Psoas muscle (tissue), 8 donors: Measurements from ENCODE around the gene TCF7L1. TPM values are rescaled to one million over a fixed set of nuclear protein-coding genes. Genes with fewer than 3 reads are reported as not detected.

Experiments
- ATAC-seq, 4 donors: fragments of 200-7000 bp; cut with Tn5 transposase; one replicate each; pipeline ENCODE4 v1.9.1; 2020; ENCODE audit warnings: moderate library complexity in 3 of 4, mild to moderate bottlenecking in 2 of 4
- DNase-seq, 2 donors: peaks; one replicate each; pipeline ENCODE4 v3.0.0-alpha.2; 2020
- H3K27ac ChIP-seq: fragments of 200-600 bp; one replicate; pipeline ENCODE4 v1.8.0; 2022
- H3K27me3 ChIP-seq, 3 donors: fragments of 200-600 bp in 1 of 3; one replicate each; pipeline versions ENCODE4 v1.6.1 to v1.8.0; 2013 to 2022; ENCODE audit warnings: low read length in 2 of 3, mild to moderate bottlenecking in 2 of 3, moderate library complexity in 1 of 3; ENCODE audit not compliant: insufficient read depth in 3 of 3
- H3K36me3 ChIP-seq, 2 donors: fragments of 200-600 bp in 1 of 2; one replicate each; pipeline versions ENCODE4 v1.6.1 to v1.8.0; 2013 to 2022; ENCODE audit warnings: low read depth in 1 of 2, mild to moderate bottlenecking in 1 of 2, moderate library complexity in 1 of 2; ENCODE audit not compliant: insufficient read depth in 1 of 2
- H3K4me1 ChIP-seq: fragments of 200-600 bp; one replicate; pipeline ENCODE4 v1.8.0; 2022
- H3K4me3 ChIP-seq: fragments of 200-600 bp; one replicate; pipeline ENCODE4 v1.8.0; 2022; ENCODE audit warnings: mild to moderate bottlenecking
- H3K9me3 ChIP-seq: fragments of 200-600 bp; one replicate; pipeline ENCODE4 v1.8.0; 2022
- WGBS, 3 donors: extraction: QIAGEN DNeasy Blood & Tissue Kit; methylation state at CpG; one replicate each; pipeline versions ENCODE4 v1.1.6 to v1.1.7; 2013; 5-methylcytosine and 5-hydroxymethylcytosine counted together
- intact Hi-C, 2 donors: fragments of 100-400 bp; cut with DNase I; formaldehyde crosslinking; loops; one replicate each; pipeline versions ENCODE4 v1.11.0 to v1.14.2; 2022
- polyA plus RNA-seq, 3 donors: library from polyadenylated mRNA; stranded (reverse); fragments of 200-250 nt; gene quantifications; one replicate each; pipeline ENCODE4 v1.2.3, GENCODE V29; 2013
- total RNA-seq, 4 donors: library from RNA; stranded (reverse); fragmentation: NEBNext Ultra II Directional in 2 of 4; extraction: Animal tissue kit (Norgen Biotek cat#: 25700) in 2 of 4; gene quantifications; one replicate each; pipeline versions ENCODE4 v1.2.1 to v1.2.4, GENCODE V29; 2021 to 2023
- TF ChIP-seq, protein P1 (sequence below): fragments of 200-600 bp; IDR thresholded peaks from one replicate; pipeline ENCODE4 v1.8.0; 2022; ENCODE audit warnings: antibody characterized with exemption
- donor health status: healthy with polysubstance abuse.
- donor health status: DM: no; HTN: no; CAD: no; lungs with moderate emphysema.
- donor health status: Bipolar disorder and iron deficiency.
- donor health status: healthy.
- donor health status: DM: yes; HTN: yes; CAD: no.
- donor health status: DM: no; HTN: no; CAD: no.
- donor health status: DM: no; HTN: no; CAD: no.
- donor health status: DM: yes; HTN: yes; CAD: no.

TCF7L1 gene
- total and polyA plus RNA-seq, 7 donors, result 2.1 to 13.3 (median 6.1) TPM

DNA sequence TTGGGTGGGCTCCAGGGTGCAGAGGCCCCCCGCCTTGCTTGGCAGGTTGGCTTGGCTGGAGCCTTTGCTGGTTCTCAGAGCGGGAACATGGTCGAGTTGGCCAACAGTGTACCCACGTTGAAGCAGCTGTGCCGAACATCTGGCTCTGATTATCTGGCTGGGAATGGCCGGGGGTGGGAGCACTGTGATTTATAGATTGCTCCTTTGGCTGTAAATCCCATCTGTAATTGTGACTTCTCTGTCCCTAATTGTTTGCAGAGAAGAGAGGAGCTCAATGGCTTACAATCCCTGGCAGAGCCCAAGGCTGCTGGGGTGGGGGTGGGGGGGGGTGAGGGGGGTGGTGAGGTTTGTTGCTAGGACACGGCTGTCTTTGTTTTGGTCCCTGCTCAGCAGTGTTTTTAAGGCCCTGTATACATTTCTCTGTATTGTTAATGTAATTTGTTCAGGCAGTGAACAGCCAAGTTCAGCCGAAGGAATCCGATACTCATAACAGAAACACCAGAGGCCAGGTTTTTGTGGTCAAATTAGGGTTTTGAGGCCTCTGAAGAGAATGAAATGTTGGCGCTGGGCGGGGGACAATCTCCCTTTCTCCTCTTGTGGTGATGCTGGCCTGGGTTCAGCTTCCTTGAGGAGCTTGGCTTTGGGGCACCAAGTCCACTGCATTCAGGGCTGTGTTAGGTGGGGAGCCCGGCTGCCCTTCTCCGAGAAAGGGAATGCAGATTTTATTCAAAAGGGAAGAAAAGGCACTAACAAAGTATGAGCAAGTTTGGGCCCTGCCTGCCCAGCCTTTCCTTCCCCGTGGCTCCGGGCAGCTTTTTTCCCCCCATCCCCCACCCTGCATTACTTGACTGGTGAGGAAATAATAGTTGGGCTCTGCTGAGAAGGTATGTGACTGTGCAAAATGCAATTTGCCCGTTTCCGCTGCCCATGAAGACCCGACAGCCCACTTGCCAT lies 82.5 kb downstream of the TCF7L1 start:
- peak overlapping the region; percentile 86 for H3K27ac ChIP-seq
- no peak overlapping the region for H3K4me3 ChIP-seq
- H3K27me3 ChIP-seq, result no peaks in the 10 kb centered on the region
- ATAC-seq, result no peak
- peak; percentile 39 to 58 for DNase-seq
- intact Hi-C loops, result loop anchor here in 1 of 2 donors (2.0 kb wide), 2 partner anchors 41 to 83 kb away; partner anchors contain the start of gene TCF7L1
- H3K9me3 ChIP-seq, result no peaks in the 10 kb centered on the region
- TF ChIP-seq, protein P1, sequence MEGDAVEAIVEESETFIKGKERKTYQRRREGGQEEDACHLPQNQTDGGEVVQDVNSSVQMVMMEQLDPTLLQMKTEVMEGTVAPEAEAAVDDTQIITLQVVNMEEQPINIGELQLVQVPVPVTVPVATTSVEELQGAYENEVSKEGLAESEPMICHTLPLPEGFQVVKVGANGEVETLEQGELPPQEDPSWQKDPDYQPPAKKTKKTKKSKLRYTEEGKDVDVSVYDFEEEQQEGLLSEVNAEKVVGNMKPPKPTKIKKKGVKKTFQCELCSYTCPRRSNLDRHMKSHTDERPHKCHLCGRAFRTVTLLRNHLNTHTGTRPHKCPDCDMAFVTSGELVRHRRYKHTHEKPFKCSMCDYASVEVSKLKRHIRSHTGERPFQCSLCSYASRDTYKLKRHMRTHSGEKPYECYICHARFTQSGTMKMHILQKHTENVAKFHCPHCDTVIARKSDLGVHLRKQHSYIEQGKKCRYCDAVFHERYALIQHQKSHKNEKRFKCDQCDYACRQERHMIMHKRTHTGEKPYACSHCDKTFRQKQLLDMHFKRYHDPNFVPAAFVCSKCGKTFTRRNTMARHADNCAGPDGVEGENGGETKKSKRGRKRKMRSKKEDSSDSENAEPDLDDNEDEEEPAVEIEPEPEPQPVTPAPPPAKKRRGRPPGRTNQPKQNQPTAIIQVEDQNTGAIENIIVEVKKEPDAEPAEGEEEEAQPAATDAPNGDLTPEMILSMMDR, result no peak
- 33 to 42% (median 35%) methylated on average over 18 of the region's 18 CpGs for WGBS, 3 donors
- H3K36me3 ChIP-seq, result no peaks in the 10 kb centered on the region
- peaks cover 25% of the 10 kb centered on the region for H3K4me1 ChIP-seq

DNA sequence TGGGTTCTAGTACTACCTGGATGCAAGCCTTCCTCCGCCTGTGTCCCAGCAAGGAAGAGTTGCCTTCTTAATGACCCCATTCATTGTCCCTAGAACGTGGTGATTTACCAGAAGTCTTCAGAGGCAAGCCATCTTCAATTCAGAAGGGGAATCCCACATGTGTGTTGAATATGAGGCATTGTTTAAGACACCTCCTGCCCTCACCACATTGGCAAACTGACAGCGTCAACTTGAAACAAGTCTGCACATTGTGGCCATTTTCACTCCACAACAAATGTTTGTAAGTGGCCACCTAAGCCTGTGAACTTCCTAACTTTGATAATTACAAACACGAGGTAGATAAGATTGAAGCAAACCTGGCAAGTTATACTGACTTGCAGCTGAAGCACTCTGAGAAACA lies 83.7 kb downstream of the TCF7L1 start:
- Histone ChIP-seq H3K27ac (no peak overlapping the region), H3K36me3 (no peaks in the 10 kb centered on the region), H3K4me1 (peaks cover 25% of the 10 kb centered on the region), H3K27me3 (no peaks in the 10 kb centered on the region), H3K4me3 (no peak overlapping the region), H3K9me3 (no peaks in the 10 kb centered on the region)
- WGBS, 3 donors, result 58 to 65% (median 65%) methylated on average over 4 of the region's 4 CpGs
- ATAC-seq (no peak), DNase-seq (no peak)
- intact Hi-C loops, result no loop called here
- TF ChIP-seq, protein P1, result no peak

DNA sequence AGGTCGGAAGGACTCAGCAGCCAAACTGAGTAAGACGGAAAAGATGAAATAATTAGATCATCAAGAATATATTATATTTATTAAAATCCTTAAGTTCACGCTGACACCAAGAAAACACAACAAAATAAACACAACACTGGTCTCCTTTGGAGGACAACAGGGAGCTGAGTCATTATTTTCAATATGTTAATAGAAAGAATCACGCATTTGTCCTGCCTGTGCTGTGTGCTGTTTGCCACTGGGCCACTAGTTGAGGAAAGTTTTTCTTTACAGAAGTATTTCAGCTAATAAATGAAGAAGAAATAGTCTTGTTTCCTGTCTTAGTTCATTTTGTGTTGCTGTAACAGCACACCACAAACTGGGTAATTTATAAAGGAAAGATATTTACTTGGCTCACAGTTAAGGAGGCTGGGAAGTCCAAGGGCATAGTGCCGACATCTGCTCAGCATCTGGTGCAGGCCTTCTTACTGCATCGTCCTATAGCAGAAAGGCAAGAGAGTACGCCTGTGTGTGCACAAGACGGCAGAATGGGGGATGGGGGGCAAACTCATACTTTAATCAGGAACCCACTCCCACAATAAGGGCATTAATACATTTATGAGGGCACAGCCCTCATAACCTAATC lies 88.0 kb downstream of the TCF7L1 start:
- Histone ChIP-seq H3K36me3 (no peaks in the 10 kb centered on the region), H3K27ac (no peak overlapping the region), H3K27me3 (no peaks in the 10 kb centered on the region), H3K9me3 (no peaks in the 10 kb centered on the region), H3K4me3 (no peak overlapping the region), H3K4me1 (peaks cover under 1% of the 10 kb centered on the region)
- TF ChIP-seq, protein P1, result no peak
- 82 to 85% (median 83%) methylated on average over 8 of the region's 8 CpGs for WGBS, 3 donors
- intact Hi-C loops, result no loop called here
- DNase-seq (no peak), ATAC-seq (peak in 1 of 4 donors; percentile 32)

DNA sequence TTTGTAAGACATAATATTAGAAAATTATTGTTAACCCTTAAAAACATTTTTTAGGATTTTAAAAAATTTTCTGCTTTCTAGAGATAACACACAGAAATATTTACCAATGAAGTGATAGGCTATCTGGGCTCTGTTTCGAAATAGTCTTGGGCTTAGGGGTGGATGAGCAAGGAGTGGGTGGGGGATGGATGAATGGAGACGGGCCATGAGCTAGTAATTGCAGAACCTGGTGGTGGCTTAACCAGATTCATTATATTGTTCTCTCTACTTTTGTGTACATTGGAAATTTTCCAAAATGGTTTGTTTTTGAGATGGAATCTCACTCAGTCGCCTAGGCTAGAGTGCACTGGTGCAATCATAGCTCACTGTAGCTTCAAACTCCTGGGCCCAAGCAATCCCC lies 89.6 kb downstream of the TCF7L1 start:
- 65 to 78% (median 75%) methylated on average over 3 of the region's 3 CpGs for WGBS, 3 donors
- Histone ChIP-seq H3K4me1 (no peaks in the 10 kb centered on the region), H3K27ac (no peak overlapping the region), H3K27me3 (no peaks in the 10 kb centered on the region), H3K4me3 (no peak overlapping the region), H3K36me3 (no peaks in the 10 kb centered on the region), H3K9me3 (no peaks in the 10 kb centered on the region)
- TF ChIP-seq, protein P1, result no peak
- intact Hi-C loops, result no loop called here
- no peak for ATAC-seq
- DNase-seq, result no peak
